GM21786 (cell line): ENCODE data around the gene GPS2.

Experiments
- ATAC-seq: cut with Tn5 transposase; IDR thresholded peaks from one replicate; pipeline ENCODE4 v1.9.1; 2021; ENCODE audit not compliant: unreplicated experiment

The GPS2 gene

DNA sequence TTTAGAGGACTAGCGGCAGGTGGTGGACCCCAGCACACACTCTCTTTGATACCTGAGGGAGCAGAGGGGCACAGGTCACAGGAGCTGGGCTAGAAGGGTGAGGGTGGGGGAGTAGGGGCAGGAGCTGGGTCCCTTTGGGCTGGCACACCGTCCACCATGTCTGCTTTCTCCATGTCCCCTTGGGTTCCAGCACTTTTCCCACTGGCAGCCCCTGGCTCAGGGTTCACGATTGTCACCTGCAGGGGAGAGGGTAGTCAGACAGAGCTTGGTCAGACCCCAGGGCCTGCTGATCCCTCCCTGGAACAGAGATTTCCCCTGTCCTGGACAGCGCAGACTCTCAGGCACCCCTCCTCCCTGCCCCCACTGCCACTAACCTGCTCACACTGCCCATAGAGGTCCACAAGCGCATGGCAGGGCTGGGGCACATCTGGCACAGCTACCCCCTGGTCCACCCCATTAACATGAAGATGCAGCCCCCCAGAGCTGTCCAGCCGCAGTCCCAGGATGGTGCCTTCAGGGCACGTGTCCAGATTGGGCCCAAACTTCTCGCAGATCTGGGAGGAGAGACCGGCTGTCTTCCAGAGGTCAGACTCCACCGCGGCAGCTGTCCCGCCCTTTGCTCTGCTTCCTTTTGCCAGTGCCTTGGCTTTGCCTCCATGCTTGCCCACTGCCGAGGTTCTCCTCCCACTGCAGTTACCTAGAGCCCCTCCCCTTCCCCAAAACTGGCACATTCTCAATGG lies 3.1 kb upstream of the GPS2 start:
- no peak for ATAC-seq

GRCh38 chr17:7317161-7317803 lies 2.1 kb upstream of the GPS2 start:
- ATAC-seq = no peak

DNA sequence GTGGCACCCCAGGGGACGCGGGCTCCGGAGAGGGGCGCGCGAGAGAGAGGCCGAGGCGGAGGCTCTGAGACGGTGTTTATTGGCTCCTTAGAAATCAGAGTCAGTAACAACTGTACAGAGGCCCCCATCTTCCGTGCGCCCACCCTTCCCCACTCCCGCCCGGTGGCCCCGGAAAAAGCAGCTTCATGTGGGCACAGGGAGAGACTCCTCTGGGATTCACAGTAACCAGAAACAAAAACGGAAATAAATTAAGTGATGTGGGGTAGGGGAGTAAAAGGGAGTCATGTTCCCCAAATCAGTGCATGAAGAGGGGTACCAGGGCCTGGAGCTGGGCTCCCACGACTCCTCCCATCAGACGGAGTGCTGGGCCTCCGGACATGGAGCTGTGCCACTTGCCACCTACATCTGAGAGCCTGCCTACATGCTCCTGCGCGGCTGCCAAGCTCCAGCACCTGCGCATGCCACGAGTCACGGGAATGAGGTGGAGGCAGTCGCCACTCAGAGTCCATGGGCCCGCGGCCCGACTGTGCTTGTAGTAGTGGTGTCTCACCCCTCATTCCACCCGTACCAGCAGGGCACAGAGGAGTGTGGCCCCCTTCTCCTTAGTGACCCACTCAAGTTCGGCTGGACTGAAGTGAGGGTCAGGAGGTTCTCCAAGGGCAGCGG lies 543 bp upstream of the GPS2 start:
- ATAC-seq = no peak

DNA sequence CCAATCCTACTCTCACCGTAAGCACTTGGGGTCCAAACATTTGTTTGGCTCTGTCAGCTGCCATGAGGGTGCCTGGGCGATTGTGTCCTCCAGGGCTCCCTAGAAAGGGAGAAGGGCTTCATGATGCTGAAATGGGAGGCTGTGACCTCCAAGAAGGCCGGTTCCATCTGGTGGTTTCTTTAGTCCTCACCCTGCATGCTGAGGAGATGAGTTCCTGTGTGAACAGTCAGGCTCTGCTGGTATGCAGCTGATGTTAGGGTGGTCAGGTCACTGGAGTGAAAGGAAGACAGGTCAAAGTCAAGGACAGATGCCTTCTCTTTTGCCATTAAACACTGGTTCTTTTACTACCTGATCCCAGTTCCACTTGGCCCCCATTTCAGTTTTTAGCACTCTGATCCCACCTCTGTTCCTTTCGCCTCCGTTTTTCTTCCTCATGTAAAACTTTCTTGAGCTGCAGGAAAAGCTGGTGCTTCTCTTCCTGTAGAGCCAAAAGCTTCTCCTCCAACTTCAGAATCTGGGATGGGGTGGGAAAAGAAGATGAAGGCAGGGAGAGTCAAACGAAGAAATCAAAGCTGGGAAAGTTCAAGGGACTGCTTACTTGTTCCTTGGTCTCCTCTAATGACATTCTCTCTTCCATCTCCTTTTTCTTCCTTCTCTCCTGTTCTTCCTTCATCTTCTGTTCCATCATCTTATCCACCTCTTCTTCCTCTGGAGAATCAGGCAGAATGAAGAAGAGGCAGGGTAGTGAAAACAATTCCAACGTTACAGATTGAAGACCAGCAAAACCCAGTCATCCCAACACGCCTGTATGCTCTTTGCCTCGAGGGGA lies 1.1 kb downstream of the GPS2 start:
- no peak for ATAC-seq

DNA sequence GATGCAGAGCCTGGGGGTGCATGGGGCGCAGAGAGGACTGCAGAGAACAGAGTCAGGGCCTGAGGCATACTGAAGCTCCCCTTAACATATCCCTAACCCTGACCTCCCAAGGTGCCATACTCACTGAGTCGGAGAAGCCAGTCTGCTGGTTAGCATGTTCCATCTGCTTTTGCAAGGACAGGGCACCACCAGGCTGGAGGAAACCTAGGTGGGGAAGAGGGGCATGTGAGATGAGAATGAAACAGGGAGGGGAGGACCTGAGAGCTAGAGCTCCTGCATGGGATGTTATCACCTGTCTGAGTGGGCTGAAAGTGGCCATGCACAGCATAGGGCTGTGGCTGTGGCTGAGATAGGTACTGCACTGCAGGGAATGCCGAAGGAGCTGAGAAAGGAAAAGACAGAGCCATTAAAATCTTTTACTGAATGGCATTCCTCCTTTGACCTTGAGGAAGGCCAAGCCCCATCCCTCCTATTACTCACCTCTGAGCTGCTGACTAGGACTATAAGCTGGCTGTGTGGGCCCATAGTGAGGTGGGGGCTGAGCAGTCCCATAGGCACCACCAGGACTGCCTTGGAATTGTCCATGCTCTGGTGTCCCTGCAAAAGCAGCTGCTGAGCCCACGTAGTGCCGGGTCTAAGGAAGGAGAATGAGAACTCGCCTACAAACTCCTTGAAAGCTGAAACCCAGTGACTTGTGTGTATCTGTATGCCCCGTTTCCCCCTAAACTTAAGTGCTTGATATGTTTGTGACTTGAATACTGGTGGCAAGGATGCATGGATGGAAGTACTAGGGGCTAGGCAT lies 1.9 kb downstream of the GPS2 start:
- ATAC-seq = no peak

DNA sequence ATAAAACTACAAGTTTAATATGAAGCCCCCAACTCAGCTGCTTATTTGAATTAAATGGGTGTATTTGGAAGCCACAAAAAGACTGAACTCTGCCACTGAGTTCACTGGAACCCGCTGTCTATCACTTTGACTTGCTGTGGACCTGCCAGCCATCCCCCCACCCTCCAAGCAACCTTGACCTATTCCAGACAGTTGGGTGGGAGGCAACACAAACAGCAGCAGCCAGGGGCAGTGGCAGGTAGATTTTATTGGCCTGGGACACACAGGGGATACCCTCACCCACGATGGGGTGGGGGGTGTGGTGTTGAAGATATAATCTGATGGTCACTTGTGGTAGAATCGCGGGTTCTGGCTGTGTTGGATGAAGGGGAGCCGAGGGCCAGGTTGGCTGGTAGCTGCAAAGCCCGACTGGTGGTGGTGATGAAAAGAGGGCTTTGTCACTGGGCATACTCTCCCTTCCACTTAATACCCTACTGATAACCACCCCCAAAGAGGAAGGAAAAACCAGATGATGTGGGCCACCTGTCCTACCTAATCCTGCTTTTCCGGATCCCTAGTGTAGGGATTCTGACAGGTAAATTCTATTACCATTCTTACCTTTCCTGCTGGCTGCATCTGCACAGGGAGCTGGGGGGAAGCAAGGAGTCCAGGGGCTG lies 2.6 kb downstream of the GPS2 start:
- no peak for ATAC-seq

GRCh38 chr17:7311110-7311705 lies 4.0 kb downstream of the GPS2 start:
- no peak for ATAC-seq

GRCh38 chr17:7309628-7310027 lies 5.5 kb downstream of the GPS2 start:
- no peak for ATAC-seq

DNA sequence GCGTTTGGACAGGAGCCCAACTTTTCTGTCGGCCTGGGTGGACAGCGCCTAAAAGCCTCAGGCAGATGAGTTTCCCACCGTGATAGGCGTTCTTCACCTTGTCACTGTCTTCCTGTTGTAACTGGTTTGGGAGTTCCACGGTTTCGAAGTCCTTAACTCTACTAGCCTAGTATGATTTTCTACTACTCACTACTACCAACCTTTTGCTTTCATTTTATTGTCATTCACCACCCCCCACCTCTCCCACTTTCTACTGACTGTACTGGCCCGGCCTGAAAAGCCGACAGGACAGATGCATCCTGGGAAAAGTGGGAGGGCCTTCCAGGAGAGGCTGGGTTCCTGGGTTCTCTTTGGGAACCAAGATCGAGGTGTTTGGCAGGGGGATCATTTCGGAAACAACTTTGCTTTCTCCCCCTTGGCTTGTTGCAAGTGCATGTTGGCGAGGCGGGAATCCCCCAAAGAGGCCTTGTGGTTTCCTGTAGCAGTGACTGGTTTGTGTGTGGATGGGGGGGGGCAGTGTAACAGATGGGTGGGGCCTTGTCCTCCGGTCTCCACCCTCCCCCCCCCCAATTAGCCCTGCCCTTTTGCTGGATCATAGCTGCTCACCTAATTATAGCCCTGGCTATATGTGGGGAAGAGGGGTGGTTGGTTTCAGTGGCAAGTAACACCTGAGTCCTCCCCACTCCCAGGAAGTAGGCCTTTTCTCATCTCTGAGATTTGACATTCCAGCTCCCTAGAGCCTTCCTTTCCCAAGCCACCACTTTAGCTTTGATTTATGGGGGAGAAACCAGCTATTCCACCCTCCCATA lies 6.3 kb downstream of the GPS2 start:
- no peak for ATAC-seq

DNA sequence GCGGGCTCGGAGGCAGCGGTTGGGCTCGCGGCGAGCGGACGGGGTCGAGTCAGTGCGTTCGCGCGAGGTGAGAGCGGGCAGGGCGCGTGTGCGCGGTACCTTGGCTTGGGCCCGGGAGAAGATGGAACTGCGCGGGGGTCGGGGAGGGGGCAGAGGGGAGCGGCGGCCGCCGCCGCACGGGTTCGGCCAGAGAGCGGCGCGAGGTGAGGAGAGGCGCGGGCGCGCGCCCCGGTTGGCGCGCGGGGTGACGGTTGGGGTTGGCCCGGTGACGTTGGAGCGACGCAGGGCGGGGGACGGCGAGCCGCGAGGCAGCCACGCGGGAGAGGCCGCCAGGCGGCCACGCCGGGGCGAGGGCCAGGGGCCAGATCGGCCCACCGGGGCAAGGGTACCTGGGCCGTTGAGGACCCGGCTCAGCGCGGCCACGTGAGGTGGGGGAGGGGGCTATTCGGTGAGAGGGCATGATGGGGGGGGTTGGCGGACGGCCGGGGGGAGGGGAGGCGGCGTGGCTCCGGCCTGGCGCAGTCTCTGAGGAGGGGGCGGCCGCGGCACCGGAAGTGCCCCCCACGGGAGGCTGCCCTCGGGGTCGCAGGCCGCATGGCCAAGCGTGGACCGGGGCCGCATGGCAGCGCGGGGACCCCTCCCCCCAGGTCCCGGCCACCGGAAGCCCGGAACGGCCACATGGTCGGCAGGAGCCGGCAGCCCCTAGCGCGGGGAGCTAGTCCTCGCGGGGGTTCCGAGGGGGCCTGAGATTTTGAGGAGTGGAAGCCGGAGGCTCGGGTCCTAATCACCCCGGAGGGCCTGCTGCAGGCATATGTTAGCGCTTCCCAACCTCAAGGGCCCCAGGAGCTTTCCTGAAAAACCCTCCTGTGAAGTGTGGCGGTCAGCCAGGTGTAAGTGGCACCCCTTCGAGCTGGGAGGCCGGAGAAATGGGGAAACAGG lies 7.2 kb downstream of the GPS2 start:
- no peak for ATAC-seq

DNA sequence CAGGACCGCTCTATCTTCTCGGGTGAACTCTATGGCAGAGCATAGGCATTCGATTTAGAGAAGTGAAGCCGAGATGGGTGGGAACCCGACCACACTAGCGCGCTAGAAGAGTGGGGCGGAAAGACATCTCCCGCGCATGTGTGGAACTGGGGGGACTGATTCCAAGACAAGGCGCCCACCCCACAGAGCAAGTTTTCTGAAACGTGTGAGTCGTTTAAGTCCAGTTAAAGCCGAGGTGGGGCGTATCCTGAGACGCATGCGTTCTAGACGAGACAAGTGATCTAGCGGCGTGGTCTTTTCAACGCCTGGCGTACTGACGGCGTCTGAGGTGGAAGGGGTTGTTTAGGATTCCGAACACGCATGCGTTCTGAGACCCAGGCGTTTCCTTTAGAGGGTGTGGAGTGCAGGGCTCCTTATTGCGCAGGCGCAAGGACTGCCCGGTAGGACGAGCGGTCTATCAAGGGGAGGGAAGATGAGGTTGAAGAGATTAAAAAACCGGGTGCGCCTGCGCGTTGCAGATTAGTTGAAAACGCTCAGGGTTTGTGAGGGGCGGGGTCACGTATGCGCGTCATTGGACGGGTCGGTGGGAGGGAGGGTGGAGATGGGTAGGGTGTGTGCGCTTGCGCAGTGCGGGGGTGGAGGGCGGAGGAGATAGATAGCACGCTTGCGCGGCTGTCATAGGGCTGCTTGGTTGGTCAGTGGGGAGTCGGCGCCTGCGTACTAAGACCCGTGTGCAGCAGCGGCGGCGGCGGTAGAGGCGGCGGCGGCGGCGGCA lies 8.1 kb downstream of the GPS2 start, which contains the start of gene EIF5A:
TSS of gene EIF5A (plus strand) at position 718 of the 775 bp plus-strand sequence. CDS start 2,008 bp downstream, outside the sequence.
- peak; percentile 67 for ATAC-seq

- no peak for ATAC-seq
Observed at GRCh38 chr17:7304179-7304578, 11.0 kb downstream of the GPS2 start.

DNA sequence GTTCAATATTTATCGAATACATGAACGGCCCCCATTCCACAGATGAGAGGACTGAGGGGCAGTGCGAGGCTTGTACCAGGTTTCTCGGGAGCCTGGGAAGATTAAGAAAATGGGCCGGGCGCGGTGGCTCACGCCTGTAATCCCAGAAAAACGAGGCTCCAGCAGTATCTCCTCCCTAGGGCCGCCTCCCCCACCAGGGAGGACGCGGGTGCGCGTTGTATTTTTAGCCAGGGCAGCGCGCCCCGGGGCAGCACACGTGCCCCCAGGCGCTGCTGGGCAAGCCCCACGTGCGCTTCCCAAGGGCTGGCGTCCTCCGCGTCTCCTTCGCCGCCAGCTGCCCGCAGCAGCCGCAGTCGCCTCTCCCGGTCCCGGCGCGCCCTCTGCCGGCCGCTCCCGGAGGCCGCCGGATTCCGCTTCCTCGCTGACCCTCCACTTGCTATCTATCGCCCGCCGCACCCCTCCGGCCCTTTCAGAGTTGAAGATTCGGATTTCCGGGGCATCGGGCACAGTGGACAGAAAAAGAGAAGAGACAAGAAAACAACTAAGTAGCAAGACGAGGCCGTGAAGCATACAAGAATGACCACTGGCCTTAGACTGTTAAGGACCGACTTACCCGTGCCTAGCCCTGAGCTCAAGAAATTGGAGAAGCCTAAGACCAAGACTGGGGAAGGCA lies 18.8 kb downstream of the GPS2 start:
- ATAC-seq = no peak

DNA sequence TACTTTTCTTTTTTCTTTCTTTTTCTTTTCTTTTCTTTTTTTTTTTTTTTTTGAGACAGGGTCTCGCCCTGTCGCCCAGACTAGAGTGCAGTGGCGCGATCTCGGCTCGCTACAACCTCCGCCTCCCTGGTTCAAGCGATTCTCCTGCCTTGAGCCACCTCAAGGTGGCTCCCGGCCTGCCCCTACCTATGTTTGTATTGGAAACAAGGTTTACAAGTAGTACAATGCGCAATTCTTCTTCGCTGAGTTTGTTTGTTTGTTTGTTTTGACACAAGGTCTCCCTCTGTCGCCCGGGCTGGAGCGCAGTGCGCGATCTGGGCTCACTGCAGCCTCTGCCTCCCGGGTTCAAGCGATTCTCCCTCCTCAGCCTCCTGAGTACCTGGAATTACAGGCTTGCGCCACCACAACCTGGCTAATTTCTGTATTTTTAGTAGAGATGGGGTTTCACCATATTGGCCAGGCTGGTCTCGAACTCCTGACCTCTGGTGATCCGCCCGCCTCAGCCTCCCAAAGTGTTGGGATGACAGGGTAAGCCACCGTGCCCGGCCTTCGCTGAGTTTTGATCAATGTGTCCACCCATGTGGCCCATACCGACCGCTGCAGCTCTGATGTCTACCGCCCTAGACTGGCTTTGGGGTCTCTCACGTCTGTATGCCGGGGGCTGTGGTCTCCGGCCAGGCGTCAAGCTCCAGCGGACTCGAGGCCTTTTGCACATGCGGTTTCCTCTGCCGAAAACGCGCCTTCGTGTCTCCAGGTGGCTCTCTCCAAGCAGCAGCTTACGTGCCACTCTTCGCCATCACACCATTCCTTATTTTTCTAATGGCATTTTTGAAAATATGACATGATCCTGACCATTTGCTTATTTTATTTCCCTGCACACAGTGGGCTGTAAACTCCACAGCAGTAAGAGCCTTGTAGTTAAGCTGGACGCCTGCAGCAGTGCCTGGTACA lies 19.7 kb downstream of the GPS2 start:
- no peak for ATAC-seq

DNA sequence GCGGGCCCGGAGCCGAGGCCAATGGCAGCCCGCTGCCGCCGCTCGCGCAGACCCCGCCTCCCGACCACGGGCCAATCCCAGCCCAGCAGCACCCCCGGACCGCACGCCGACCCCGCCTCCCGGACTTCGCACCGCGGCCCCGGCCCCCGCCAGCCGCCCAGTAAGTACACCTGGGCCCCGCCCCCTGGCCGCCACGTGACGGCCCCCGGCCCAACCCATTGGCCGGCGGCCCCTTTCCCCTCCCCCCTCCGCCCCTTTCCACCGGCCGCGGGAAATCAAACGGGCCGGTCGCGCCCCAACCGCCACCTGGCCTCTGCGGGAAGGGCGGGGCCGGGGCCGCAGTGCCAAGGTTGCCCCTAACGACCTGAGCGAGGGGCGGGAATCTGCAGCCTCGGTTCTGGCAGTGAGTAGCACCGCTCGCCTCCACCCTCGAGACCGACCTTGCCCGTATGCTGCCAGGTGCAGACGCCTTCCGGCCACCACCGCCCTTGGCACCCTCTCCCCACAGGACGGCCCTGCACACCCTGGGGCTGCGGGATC lies 20.5 kb downstream of the GPS2 start, which contains the start of gene YBX2:
TSS of gene YBX2 (minus strand) at position 26 of the 540 bp plus-strand sequence. CDS start 139 bp downstream, outside the sequence.
- no peak for ATAC-seq
